OCI-LY7 (cell line): ENCODE results near the gene MICAL3. TPM values are rescaled to one million over a fixed set of nuclear protein-coding genes. Genes with fewer than 3 reads are reported as not detected.

Source experiments
- BruUV-seq: library from RNA; stranded (reverse); fragments of 400-500 nt; replicated peaks from 2 replicates; lab custom pipeline; 2021; lab: Mats Ljungman, UMichigan
- CTCF ChIA-PET: fragments of 300-600 bp; sonication (Branson Sonifier 250); formaldehyde crosslinking; loops from one replicate; lab custom pipeline; 2022; ENCODE audit warnings: antibody characterized with exemption; ENCODE audit not compliant: unreplicated experiment; lab: Charles Lee
- POLR2A ChIA-PET: fragments of 300-600 bp; sonication (Branson Sonifier 250); formaldehyde crosslinking; loops from one replicate; lab custom pipeline; 2022; ENCODE audit warnings: antibody characterized with exemption; lab: Charles Lee
- DNase-seq: peaks from one replicate; pipeline ENCODE4 v3.0.0-alpha.2; 2015; ENCODE audit warnings: low spot score
- H2AFZ ChIP-seq: fragments of 200-600 bp; sonication (generic), shearing (Covaris generic); 2 replicates; pipeline ENCODE4 v1.6.1; 2014; ENCODE audit warnings: mild to moderate bottlenecking, antibody characterized with exemption, low read length, moderate library complexity
- H3K27ac ChIP-seq: fragments of 200-600 bp; sonication (generic); 2 replicates; pipeline ENCODE4 v1.5.1; 2014; ENCODE audit warnings: mixed run types, low read depth, mild to moderate bottlenecking, moderate library complexity, low read length, inconsistent platforms; ENCODE audit not compliant: poor library complexity, severe bottlenecking
- H3K36me3 ChIP-seq: fragments of 200-600 bp; sonication (generic); 2 replicates; pipeline ENCODE4 v1.6.1; 2014; ENCODE audit warnings: mild to moderate bottlenecking, antibody characterized with exemption, low read length, moderate library complexity, mixed read lengths; ENCODE audit not compliant: insufficient read depth
- H3K4me1 ChIP-seq: fragments of 200-600 bp; sonication (generic); 2 replicates; pipeline ENCODE4 v1.5.1; 2014; ENCODE audit warnings: mild to moderate bottlenecking, low read length; ENCODE audit not compliant: insufficient read depth, poor library complexity, severe bottlenecking
- H3K4me2 ChIP-seq: fragments of 200-600 bp; sonication (generic); 2 replicates; pipeline ENCODE4 v1.6.1; 2014; ENCODE audit warnings: mild to moderate bottlenecking, low read length
- H3K4me3 ChIP-seq: fragments of 200-600 bp; sonication (generic); 2 replicates; pipeline ENCODE4 v1.5.1; 2014; ENCODE audit warnings: mild to moderate bottlenecking, low read depth, low read length; ENCODE audit not compliant: poor library complexity, severe bottlenecking
- H3K79me2 ChIP-seq: fragments of 200-600 bp; sonication (generic); 2 replicates; pipeline ENCODE4 v1.6.1; 2016; ENCODE audit warnings: low read depth, mild to moderate bottlenecking, low read length, moderate library complexity, mixed read lengths; ENCODE audit not compliant: insufficient read depth
- H3K9me2 ChIP-seq: fragments of 200-600 bp; sonication (generic); 2 replicates; pipeline ENCODE4 v1.6.1; 2016; ENCODE audit warnings: mild to moderate bottlenecking, low read length, mixed read lengths; ENCODE audit not compliant: insufficient read depth
- H3K9me3 ChIP-seq: fragments of 200-600 bp; sonication (generic); 2 replicates; pipeline ENCODE4 v1.6.1; 2014; ENCODE audit warnings: mild to moderate bottlenecking, mixed run types, low read length, mixed read lengths
- H4K20me1 ChIP-seq: fragments of 200-600 bp; sonication (generic); 2 replicates; pipeline ENCODE4 v1.6.1; 2014; ENCODE audit warnings: mild to moderate bottlenecking, antibody characterized with exemption, low read length, moderate library complexity, mixed read lengths; ENCODE audit not compliant: insufficient read depth
- EZH2phosphoT487 ChIP-seq: fragments of 200-600 bp; sonication (generic); IDR thresholded peaks from 2 replicates; pipeline ENCODE4 v1.6.1; 2018; ENCODE audit warnings: low read depth, borderline replicate concordance, mild to moderate bottlenecking, mixed run types, antibody characterized with exemption, low read length, moderate library complexity, mixed read lengths
- intact Hi-C: fragments of 100-400 bp; cut with micrococcal nuclease; formaldehyde crosslinking; loops from one replicate; pipeline ENCODE4 v1.10.0; 2022; ENCODE audit not compliant: unreplicated experiment
- total RNA-seq, 2 experiments: library from RNA; depleted of rRNA in 1 of 2; stranded (reverse); fragments of >200 nt in 1 of 2; shearing (Covaris generic) in 1 of 2; gene quantifications; 2 replicates each; pipeline ENCODE4 v1.2.3, GENCODE V29; 2014 to 2022
- TF ChIP-seq, protein P1 (sequence below): fragments of 200-600 bp; sonication (generic); conservative IDR thresholded peaks from 2 replicates; pipeline ENCODE4 v1.5.1; 2014; ENCODE audit warnings: mild to moderate bottlenecking, antibody characterized with exemption, low read length, moderate library complexity, mixed read lengths

MICAL3 gene
- total RNA-seq, 2 experiments from 2014 or later = 80.9 to 210 TPM

DNA sequence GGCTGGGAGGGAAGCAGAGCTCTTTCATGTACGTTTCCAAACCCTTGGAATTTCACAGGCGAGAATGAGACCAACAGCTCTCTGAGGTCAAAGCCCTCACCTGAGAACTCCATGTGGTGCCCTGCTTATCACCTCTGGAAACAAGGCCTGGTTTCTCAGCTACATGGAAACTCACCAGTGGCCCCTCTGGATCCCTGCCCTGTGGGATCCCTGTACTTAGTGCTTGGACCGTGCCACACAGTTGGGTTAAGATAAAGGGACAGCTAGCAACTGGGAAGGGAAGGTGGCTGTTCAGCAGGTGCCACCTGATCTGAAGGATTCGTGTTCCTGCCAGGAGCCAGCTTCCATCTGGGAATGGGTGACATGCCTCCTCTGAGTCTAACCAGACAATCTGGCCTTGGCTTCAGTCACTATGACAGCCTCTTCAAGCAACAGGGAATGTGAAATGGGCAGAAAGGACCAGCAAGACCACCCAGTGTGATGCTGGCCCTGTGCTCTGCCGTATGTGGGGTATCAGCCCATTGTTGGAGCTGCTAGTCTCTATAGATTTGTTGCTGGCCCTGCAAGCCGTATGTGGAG lies 195.8 kb downstream of the MICAL3 start:
- H3K4me1 ChIP-seq = no peaks in the 10 kb centered on the region
- no peak overlapping the region for H3K27ac ChIP-seq
- POLR2A ChIA-PET = interaction anchor here (0.6 kb wide), 2 partner anchors 118 to 1230 kb away, joined by 3 to 4 read pairs; no protein-coding TSS in a partner anchor
- H3K79me2 ChIP-seq = no peaks in the 10 kb centered on the region
- H2AFZ ChIP-seq = no peak overlapping the region
- no peak overlapping the region for H3K4me3 ChIP-seq
- no peak overlapping the region for H3K4me2 ChIP-seq
- CTCF ChIA-PET = no interaction called here
- BruUV-seq = no TSS peak
- no peaks in the 10 kb centered on the region for H3K9me3 ChIP-seq
- DNase-seq = no peak
- no peaks in the 10 kb centered on the region; the same call in 1 of the 2 replicates for H4K20me1 ChIP-seq
- intact Hi-C loops = no loop called here
- TF ChIP-seq EZH2phosphoT487 = no peak
- TF ChIP-seq, protein P1, sequence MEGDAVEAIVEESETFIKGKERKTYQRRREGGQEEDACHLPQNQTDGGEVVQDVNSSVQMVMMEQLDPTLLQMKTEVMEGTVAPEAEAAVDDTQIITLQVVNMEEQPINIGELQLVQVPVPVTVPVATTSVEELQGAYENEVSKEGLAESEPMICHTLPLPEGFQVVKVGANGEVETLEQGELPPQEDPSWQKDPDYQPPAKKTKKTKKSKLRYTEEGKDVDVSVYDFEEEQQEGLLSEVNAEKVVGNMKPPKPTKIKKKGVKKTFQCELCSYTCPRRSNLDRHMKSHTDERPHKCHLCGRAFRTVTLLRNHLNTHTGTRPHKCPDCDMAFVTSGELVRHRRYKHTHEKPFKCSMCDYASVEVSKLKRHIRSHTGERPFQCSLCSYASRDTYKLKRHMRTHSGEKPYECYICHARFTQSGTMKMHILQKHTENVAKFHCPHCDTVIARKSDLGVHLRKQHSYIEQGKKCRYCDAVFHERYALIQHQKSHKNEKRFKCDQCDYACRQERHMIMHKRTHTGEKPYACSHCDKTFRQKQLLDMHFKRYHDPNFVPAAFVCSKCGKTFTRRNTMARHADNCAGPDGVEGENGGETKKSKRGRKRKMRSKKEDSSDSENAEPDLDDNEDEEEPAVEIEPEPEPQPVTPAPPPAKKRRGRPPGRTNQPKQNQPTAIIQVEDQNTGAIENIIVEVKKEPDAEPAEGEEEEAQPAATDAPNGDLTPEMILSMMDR = no peak
- H3K36me3 ChIP-seq = peaks cover 96% of the 10 kb centered on the region
- H3K9me2 ChIP-seq = no peaks in the 10 kb centered on the region

DNA sequence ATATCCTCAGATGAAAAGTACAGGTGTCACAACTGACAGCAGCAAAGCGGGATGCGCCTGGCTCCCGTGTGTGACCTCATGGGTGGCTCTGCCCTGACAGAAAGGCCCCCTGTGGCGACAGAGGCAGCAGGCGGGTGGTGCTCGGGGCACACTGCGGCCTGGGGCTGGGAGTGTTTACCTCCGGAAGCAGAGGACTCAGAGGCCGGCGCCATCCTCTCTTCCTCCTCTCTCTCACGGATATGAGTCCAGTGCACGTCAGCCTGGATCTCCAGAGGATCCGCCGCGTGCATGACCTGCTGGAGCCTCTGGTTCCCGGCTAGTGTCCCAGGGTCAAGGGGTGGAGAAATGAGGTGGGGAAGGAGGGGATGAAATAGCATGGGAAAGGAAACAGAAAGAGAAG lies 196.9 kb downstream of the MICAL3 start:
- Histone ChIP-seq H3K9me3 (no peaks in the 10 kb centered on the region), H4K20me1 (no peaks in the 10 kb centered on the region; the same call in 1 of the 2 replicates), H2AFZ (no peak overlapping the region), H3K4me1 (no peaks in the 10 kb centered on the region), H3K9me2 (no peaks in the 10 kb centered on the region), H3K4me3 (no peak overlapping the region), H3K27ac (no peak overlapping the region), H3K36me3 (peaks cover 97% of the 10 kb centered on the region), H3K79me2 (no peaks in the 10 kb centered on the region), H3K4me2 (no peak overlapping the region)
- BruUV-seq = no TSS peak
- intact Hi-C loops = no loop called here
- CTCF ChIA-PET = no interaction called here
- DNase-seq = no peak
- TF ChIP-seq EZH2phosphoT487 = no peak
- TF ChIP-seq, protein P1 = no peak
- POLR2A ChIA-PET = no interaction called here

DNA sequence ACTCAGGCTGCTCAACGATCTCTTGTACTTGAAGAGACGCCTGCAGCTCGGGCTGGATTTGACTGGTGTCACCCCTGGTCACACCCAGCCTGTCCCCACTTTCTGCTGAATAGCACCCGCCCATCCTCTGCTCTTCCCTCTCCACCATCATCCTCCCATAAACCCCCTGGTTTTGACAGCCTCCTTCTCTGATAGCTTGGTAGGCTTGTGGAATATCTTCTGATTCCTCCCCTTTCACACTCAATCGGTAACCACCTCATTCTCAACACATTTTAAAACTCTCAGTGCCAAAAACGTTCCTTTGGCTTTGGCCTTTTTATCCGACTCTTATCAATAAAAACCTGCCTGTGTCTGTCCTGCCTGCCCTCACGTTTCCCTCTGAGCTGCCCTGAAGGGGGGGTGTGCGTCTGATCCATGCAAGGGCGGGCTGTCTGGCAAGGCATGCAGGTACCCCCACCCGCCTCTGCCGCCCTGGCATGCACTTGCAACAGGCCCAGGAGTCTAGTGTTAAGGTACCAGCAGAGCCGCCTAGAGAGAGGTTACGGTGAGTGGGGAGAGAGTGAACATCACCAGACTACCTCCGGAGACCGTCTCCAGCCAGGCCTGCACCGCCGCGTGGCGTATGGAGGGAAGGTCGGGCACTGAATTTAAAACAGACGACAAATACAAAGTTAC lies 198.3 kb downstream of the MICAL3 start:
- H3K9me2 ChIP-seq = no peaks in the 10 kb centered on the region
- BruUV-seq = no TSS peak
- no peak for DNase-seq
- intact Hi-C loops = no loop called here
- no peak for TF ChIP-seq EZH2phosphoT487
- TF ChIP-seq, protein P1 = no peak
- POLR2A ChIA-PET = interaction anchor here (0.6 kb wide), 1 partner anchor 252 kb away, joined by 3 read pairs; the partner anchor contains the start of gene PEX26
- peaks cover 98% of the 10 kb centered on the region for H3K36me3 ChIP-seq
- H3K4me2 ChIP-seq = no peak overlapping the region
- no peak overlapping the region for H3K27ac ChIP-seq
- H3K9me3 ChIP-seq = no peaks in the 10 kb centered on the region
- H2AFZ ChIP-seq = no peak overlapping the region
- no peak overlapping the region for H3K4me3 ChIP-seq
- no peaks in the 10 kb centered on the region; the same call in 1 of the 2 replicates for H4K20me1 ChIP-seq
- no peaks in the 10 kb centered on the region for H3K4me1 ChIP-seq
- CTCF ChIA-PET = interaction anchor here (0.5 kb wide), 1 partner anchor 53 kb away, joined by 3 read pairs; no protein-coding TSS in a partner anchor
- H3K79me2 ChIP-seq = no peaks in the 10 kb centered on the region
